ENCODE measurements around the gene CTDNEP1.

The CTDNEP1 gene

GRCh38 chr17:7280519-7281073, 29.1 kb upstream of the CTDNEP1 start:
- peak; percentile 88 for DNase-seq (ENCODE audit: low spot score)

- DNase-seq (ENCODE audit: low spot score), result no peak
Observed at GRCh38 chr17:7279448-7279847, 27.9 kb upstream of the CTDNEP1 start.

- no peak for DNase-seq (ENCODE audit: low spot score)
Observed at GRCh38 chr17:7266784-7267183, 15.2 kb upstream of the CTDNEP1 start.

- no peak for DNase-seq (ENCODE audit: low spot score)
Observed at GRCh38 chr17:7263801-7264078, 12.2 kb upstream of the CTDNEP1 start.

GRCh38 chr17:7262935-7263800, 11.6 kb upstream of the CTDNEP1 start:
- DNase-seq (ENCODE audit: low spot score), result no peak

- no peak for DNase-seq (ENCODE audit: low spot score)
Observed at GRCh38 chr17:7262192-7262934, 10.8 kb upstream of the CTDNEP1 start, which contains the start of gene CLDN7. TSS of gene CLDN7 (minus strand) at chr17:7262478. CDS start at chr17:7262043, 435 bp downstream.

GRCh38 chr17:7261379-7262191, 10.1 kb upstream of the CTDNEP1 start:
- no peak for DNase-seq (ENCODE audit: low spot score)

- DNase-seq (ENCODE audit: low spot score), result no peak
Observed at GRCh38 chr17:7260651-7261378, 9.3 kb upstream of the CTDNEP1 start.

GRCh38 chr17:7260151-7260550, 8.6 kb upstream of the CTDNEP1 start:
- DNase-seq (ENCODE audit: low spot score), result no peak

- DNase-seq (ENCODE audit: low spot score), result no peak
Observed at GRCh38 chr17:7259555-7259889, 8.0 kb upstream of the CTDNEP1 start.

- no peak for DNase-seq (ENCODE audit: low spot score)
Observed at GRCh38 chr17:7258731-7259554, 7.4 kb upstream of the CTDNEP1 start.

GRCh38 chr17:7256766-7257456, 5.4 kb upstream of the CTDNEP1 start:
- DNase-seq (ENCODE audit: low spot score), result no peak

- no peak for DNase-seq (ENCODE audit: low spot score)
Observed at GRCh38 chr17:7254511-7254910, 3.0 kb upstream of the CTDNEP1 start.

- no peak for DNase-seq (ENCODE audit: low spot score)
Observed at GRCh38 chr17:7253082-7253481, 1.5 kb upstream of the CTDNEP1 start.

GRCh38 chr17:7252176-7253043, 876 bp upstream of the CTDNEP1 start, which contains the start of gene ELP5:
TSS of gene ELP5 (plus strand) at chr17:7252215. CDS start at chr17:7252551, 336 bp downstream.
- DNase-seq (ENCODE audit: low spot score), result peak; percentile 94

GRCh38 chr17:7250695-7251627, 573 bp downstream of the CTDNEP1 start:
- DNase-seq (ENCODE audit: low spot score), result no peak

- no peak for DNase-seq (ENCODE audit: low spot score)
Observed at GRCh38 chr17:7249830-7250229, 1.7 kb downstream of the CTDNEP1 start.

- no peak for DNase-seq (ENCODE audit: low spot score)
Observed at GRCh38 chr17:7249214-7249613, 2.3 kb downstream of the CTDNEP1 start.
